Neural progenitor cell (in vitro differentiated cells): ENCODE results near the gene ACO2. TPM values are rescaled to one million over a fixed set of nuclear protein-coding genes. Genes with fewer than 3 reads are reported as not detected.

Experiments used
- DNase-seq: peaks from one replicate; pipeline ENCODE4 v3.0.0-alpha.2; 2016; ENCODE audit warnings: low spot score
- H2AFZ ChIP-seq: fragments of 200-600 bp; sonication (generic); replicated peaks from 2 replicates; pipeline ENCODE4 v1.6.1; 2016; ENCODE audit warnings: antibody characterized with exemption
- H3F3A ChIP-seq: fragments of 200-600 bp; sonication (generic); 2 replicates; pipeline ENCODE4 v1.6.1; 2016; ENCODE audit warnings: antibody characterized with exemption, low read depth
- H3K27ac ChIP-seq: fragments of 200-600 bp; sonication (generic); 2 replicates; pipeline ENCODE4 v1.5.1; 2016; ENCODE audit warnings: mild to moderate bottlenecking
- H3K27me3 ChIP-seq: fragments of 200-600 bp; sonication (generic); 2 replicates; pipeline ENCODE4 v1.6.1; 2016; ENCODE audit warnings: mild to moderate bottlenecking, moderate library complexity
- H3K36me3 ChIP-seq: fragments of 200-600 bp; sonication (generic); 2 replicates; pipeline ENCODE4 v1.5.1; 2016
- H3K4me1 ChIP-seq: fragments of 200-600 bp; sonication (generic); 2 replicates; pipeline ENCODE4 v1.6.1; 2016; ENCODE audit warnings: mixed run types
- H3K4me2 ChIP-seq: fragments of 200-600 bp; sonication (generic); 2 replicates; pipeline ENCODE4 v1.6.1; 2016
- H3K4me3 ChIP-seq: fragments of 200-600 bp; sonication (generic); 2 replicates; pipeline ENCODE4 v1.5.1; 2016
- H3K79me2 ChIP-seq: fragments of 200-600 bp; sonication (generic); 2 replicates; pipeline ENCODE4 v1.6.1; 2016; ENCODE audit warnings: low read depth
- H3K9ac ChIP-seq: fragments of 200-600 bp; sonication (generic); 2 replicates; pipeline ENCODE4 v1.6.1; 2016
- H3K9me3 ChIP-seq: fragments of 200-600 bp; sonication (generic); 2 replicates; pipeline ENCODE4 v1.5.1; 2016; ENCODE audit warnings: low read depth
- H4K20me1 ChIP-seq: fragments of 200-600 bp; sonication (generic); 2 replicates; pipeline ENCODE4 v1.6.1; 2016; ENCODE audit warnings: low read depth
- H3K27ac Mint-ChIP-seq: 3 replicates; pipeline ENCODE4 v1.8.0; 2021; ENCODE audit warnings: mixed read lengths
- H3K27me3 Mint-ChIP-seq: 2 replicates; pipeline ENCODE4 v1.8.0; 2022; ENCODE audit warnings: low read depth, mild to moderate bottlenecking, inconsistent platforms, moderate library complexity, mixed read lengths; ENCODE audit not compliant: insufficient read depth
- H3K36me3 Mint-ChIP-seq: 3 replicates; pipeline ENCODE4 v1.8.0; 2021; ENCODE audit warnings: mixed read lengths
- H3K4me1 Mint-ChIP-seq: 3 replicates; pipeline ENCODE4 v1.8.0; 2021; ENCODE audit warnings: mixed read lengths
- H3K4me3 Mint-ChIP-seq: 3 replicates; pipeline ENCODE4 v1.8.0; 2021; ENCODE audit warnings: mild to moderate bottlenecking, moderate library complexity, mixed read lengths
- H3K9me3 Mint-ChIP-seq: 3 replicates; pipeline ENCODE4 v1.8.0; 2020; ENCODE audit warnings: mixed read lengths
- CTCF ChIP-seq: fragments of 200-600 bp; sonication (generic); IDR thresholded peaks from 2 replicates; pipeline ENCODE4 v1.5.1; 2017; ENCODE audit warnings: antibody characterized with exemption, mild to moderate bottlenecking
- EZH2 ChIP-seq: fragments of 200-600 bp; sonication (generic); IDR thresholded peaks from 2 replicates; pipeline ENCODE4 v1.6.1; 2017; ENCODE audit warnings: antibody characterized with exemption, mild to moderate bottlenecking, moderate library complexity
- EZH2phosphoT487 ChIP-seq: fragments of 200-600 bp; sonication (generic); IDR thresholded peaks from 2 replicates; pipeline ENCODE4 v1.6.1; 2017; ENCODE audit warnings: antibody characterized with exemption
- total RNA-seq: library from RNA; depleted of rRNA; stranded (reverse); fragments of >200 nt; gene quantifications from 2 replicates; pipeline ENCODE4 v1.2.3, GENCODE V29; 2015; ENCODE audit warnings: low replicate concordance

ACO2 gene
- total RNA-seq, 1 donor from 2014 or later: 36.6 TPM

GRCh38 chr22:41485033-41485432 lies 16.1 kb downstream of the ACO2 start:
- no peaks in the 10 kb centered on the region for H3K36me3 Mint-ChIP-seq
- Histone ChIP-seq H3K9me3 (no peaks in the 10 kb centered on the region), H3K4me3 (no peak overlapping the region), H3K27ac (no peak overlapping the region), H2AFZ (no peak overlapping the region), H3K36me3 (no peaks in the 10 kb centered on the region), H3K27me3 (no peaks in the 10 kb centered on the region), H3K9ac (no peak overlapping the region), H3K79me2 (peaks cover 97% of the 10 kb centered on the region), H3K4me2 (no peak overlapping the region), H3K4me1 (peaks cover 44% of the 10 kb centered on the region), H3F3A (peaks cover 43% of the 10 kb centered on the region), H4K20me1 (peaks cover 30% of the 10 kb centered on the region)
- TF ChIP-seq CTCF (no peak), EZH2phosphoT487 (no peak), EZH2 (no peak)
- peaks cover 3% of the 10 kb centered on the region for H3K27me3 Mint-ChIP-seq
- H3K4me3 Mint-ChIP-seq: no peak overlapping the region
- peaks cover 54% of the 10 kb centered on the region for H3K4me1 Mint-ChIP-seq
- DNase-seq: no peak
- H3K9me3 Mint-ChIP-seq: no peaks in the 10 kb centered on the region
- H3K27ac Mint-ChIP-seq: no peak overlapping the region

- peaks cover 36% of the 10 kb centered on the region for H3K4me1 ChIP-seq
- Mint-ChIP-seq H3K27ac (peak overlapping the region; percentile 55), H3K4me1 (peaks cover 42% of the 10 kb centered on the region), H3K9me3 (no peaks in the 10 kb centered on the region), H3K4me3 (peak overlapping the region; percentile 2), H3K27me3 (peaks cover 3% of the 10 kb centered on the region), H3K36me3 (no peaks in the 10 kb centered on the region)
- no peaks in the 10 kb centered on the region for H3K9me3 ChIP-seq
- DNase-seq: no peak
- H3F3A ChIP-seq: peaks cover 23% of the 10 kb centered on the region
- H2AFZ ChIP-seq: no peak overlapping the region
- peak overlapping the region; percentile 58 for H3K27ac ChIP-seq
- no peaks in the 10 kb centered on the region for H3K27me3 ChIP-seq
- no peak overlapping the region for H3K4me2 ChIP-seq
- no peaks in the 10 kb centered on the region for H3K36me3 ChIP-seq
- peaks cover 95% of the 10 kb centered on the region for H3K79me2 ChIP-seq
- H3K4me3 ChIP-seq: no peak overlapping the region
- H3K9ac ChIP-seq: no peak overlapping the region
- H4K20me1 ChIP-seq: peaks cover 24% of the 10 kb centered on the region
- no peak for TF ChIP-seq EZH2
- no peak for TF ChIP-seq EZH2phosphoT487
- no peak for TF ChIP-seq CTCF
Measured at GRCh38 chr22:41487037-41487935, 18.4 kb downstream of the ACO2 start.

GRCh38 chr22:41488076-41488475 lies 19.2 kb downstream of the ACO2 start:
- Histone ChIP-seq H4K20me1 (peaks cover 24% of the 10 kb centered on the region), H3K36me3 (no peaks in the 10 kb centered on the region), H2AFZ (no peak overlapping the region), H3F3A (peaks cover 18% of the 10 kb centered on the region), H3K9ac (no peak overlapping the region), H3K4me2 (no peak overlapping the region), H3K4me3 (no peak overlapping the region), H3K4me1 (peaks cover 30% of the 10 kb centered on the region), H3K27ac (no peak overlapping the region), H3K27me3 (no peaks in the 10 kb centered on the region), H3K79me2 (peaks cover 95% of the 10 kb centered on the region), H3K9me3 (no peaks in the 10 kb centered on the region)
- no peak for DNase-seq
- no peaks in the 10 kb centered on the region for H3K36me3 Mint-ChIP-seq
- H3K4me3 Mint-ChIP-seq: no peak overlapping the region
- H3K9me3 Mint-ChIP-seq: no peaks in the 10 kb centered on the region
- no peak overlapping the region for H3K27ac Mint-ChIP-seq
- no peak for TF ChIP-seq EZH2
- no peak for TF ChIP-seq EZH2phosphoT487
- no peak for TF ChIP-seq CTCF
- H3K27me3 Mint-ChIP-seq: peaks cover 3% of the 10 kb centered on the region
- peaks cover 39% of the 10 kb centered on the region for H3K4me1 Mint-ChIP-seq
